Stimulated activated CD8-positive, alpha-beta memory T cell treated with anti-CD3 and anti-CD28 coated beads, Interleukin-4, amount 100 ng/mL, for 24 hours (primary cell): ENCODE data around the gene DDX27.

Experiments
- DNase-seq: peaks from one replicate; pipeline ENCODE4 v3.0.0-alpha.2; 2020; ENCODE audit warnings: low read depth

DDX27 gene

DNA sequence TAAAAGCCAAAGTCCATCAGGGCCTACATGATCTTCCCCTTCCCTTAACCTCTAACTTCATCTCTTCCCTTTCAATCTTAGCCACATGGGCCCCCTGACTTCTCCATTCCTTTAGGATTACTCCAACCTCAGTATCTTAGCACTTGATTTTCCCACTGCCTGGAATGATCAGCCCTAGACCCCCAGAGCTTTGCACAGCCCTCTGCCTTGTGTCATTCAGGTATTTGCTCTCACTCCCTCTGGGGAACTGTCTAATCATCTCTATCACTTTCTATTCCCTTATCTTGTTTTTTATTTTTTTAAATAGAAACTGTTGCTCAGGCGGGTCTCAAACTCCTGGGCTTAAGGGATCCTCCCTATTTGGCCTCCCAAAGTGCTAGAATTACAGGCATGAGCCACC is 72.0 kb downstream of the DDX27 start:
- no peak for DNase-seq

GRCh38 chr20:49292010-49292409 is 72.8 kb downstream of the DDX27 start:
- DNase-seq, result no peak

DNA sequence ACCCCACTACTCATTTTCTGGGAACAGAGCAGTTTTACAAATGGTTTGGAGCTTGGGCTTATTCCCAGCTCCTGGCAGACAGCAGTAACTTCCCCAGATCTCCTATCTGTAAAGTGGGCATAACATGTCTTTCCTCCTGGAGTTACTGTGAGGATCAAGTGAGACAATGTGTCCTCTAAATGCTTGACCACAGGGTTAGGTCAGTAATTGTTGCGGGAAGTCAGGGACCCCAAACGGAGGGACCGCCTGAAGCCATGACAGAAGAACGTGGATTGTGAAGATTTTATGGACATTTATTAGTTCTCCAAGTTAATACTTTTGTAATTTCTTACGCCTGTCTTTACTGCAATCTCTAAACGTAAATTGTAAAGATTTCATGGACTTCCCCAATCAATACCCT is 73.9 kb downstream of the DDX27 start:
- DNase-seq, result no peak
